ENCODE data around the gene SSUH2. TPM values are rescaled to one million over a fixed set of nuclear protein-coding genes. Genes with fewer than 3 reads are reported as not detected.

Gene SSUH2
- total and polyA plus RNA-seq, 2 of the 4 experiments (the other 2 are of a cell fraction): 0.10 TPM; not detected in 1

DNA sequence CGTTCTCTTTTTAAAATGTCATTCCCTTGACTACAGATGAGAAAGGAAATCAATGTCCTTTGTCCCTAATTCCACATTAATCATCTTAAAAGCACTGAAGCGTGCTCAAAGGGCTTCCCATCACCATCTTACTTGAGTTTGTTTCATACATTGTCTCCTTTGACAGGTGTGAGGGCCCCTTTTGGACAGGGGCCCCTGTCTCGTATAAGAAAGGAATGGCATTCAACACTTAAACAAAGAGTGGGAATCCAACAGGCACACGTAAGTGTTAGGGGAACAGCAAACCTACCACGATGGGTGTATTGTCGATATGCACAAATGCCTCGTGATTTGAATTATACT lies 5.0 kb downstream of the SSUH2 start:
- no peak overlapping the region for H3K23ac ChIP-seq (ENCODE audit: low read depth, low read length)
- no peak overlapping the region for H2AK5ac ChIP-seq (ENCODE audit: low read depth, low read length)
- no peak overlapping the region for H2AK9ac ChIP-seq (replicated peaks; ENCODE audit: low read depth, low read length, poor library complexity)
- H3K79me1 ChIP-seq (ENCODE audit: low read depth in 1 of 2, low read length in 2 of 2): no peaks in the 10 kb centered on the region
- no peak overlapping the region for H3K14ac ChIP-seq (replicated peaks; ENCODE audit: low read depth, low read length)
- no peak for TF ChIP-seq MAFK (IDR thresholded peaks at IDR 0.05; ENCODE audit: low read depth, low read length)
- no peak for TF ChIP-seq MAZ (IDR thresholded peaks at IDR 0.05; ENCODE audit: borderline replicate concordance, low read depth, low read length)
- no peak for TF ChIP-seq RFX5 (IDR thresholded peaks at IDR 0.05; ENCODE audit: low read depth, low read length)
- no peak for TF ChIP-seq RCOR1 (IDR thresholded peaks at IDR 0.05; ENCODE audit: insufficient replicate concordance, low read length)
- no peak for TF ChIP-seq BHLHE40 (IDR thresholded peaks at IDR 0.05; ENCODE audit: low read depth, low read length)
- no peak for TF ChIP-seq POLR2A (IDR thresholded peaks at IDR 0.05; ENCODE audit: low read depth, low read length)
- TF ChIP-seq, protein P1, sequence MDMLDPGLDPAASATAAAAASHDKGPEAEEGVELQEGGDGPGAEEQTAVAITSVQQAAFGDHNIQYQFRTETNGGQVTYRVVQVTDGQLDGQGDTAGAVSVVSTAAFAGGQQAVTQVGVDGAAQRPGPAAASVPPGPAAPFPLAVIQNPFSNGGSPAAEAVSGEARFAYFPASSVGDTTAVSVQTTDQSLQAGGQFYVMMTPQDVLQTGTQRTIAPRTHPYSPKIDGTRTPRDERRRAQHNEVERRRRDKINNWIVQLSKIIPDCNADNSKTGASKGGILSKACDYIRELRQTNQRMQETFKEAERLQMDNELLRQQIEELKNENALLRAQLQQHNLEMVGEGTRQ (IDR thresholded peaks at IDR 0.05; ENCODE audit: low read depth, low read length): no peak
- no peaks in the 10 kb centered on the region for H3K9me1 ChIP-seq (ENCODE audit: insufficient read depth, low read length)
- H3K4me2 ChIP-seq (ENCODE audit: low read depth, low read length): no peak overlapping the region
- no peak overlapping the region for H3K4me3 ChIP-seq (ENCODE audit: insufficient read depth, low read depth, low read length)
- CTCF ChIA-PET: no interaction called here
- no peak for DNase-seq
- no peak overlapping the region for H4K91ac ChIP-seq (ENCODE audit: insufficient read depth, low read depth, low read length)
- no peak overlapping the region for H2BK15ac ChIP-seq (ENCODE audit: low read depth, low read length)
- peaks cover 7% of the 10 kb centered on the region for H3K9me3 ChIP-seq (ENCODE audit: control insufficient read depth, insufficient read depth, low read length)
- H3K27ac ChIP-seq (ENCODE audit: insufficient read depth, low read length): no peak overlapping the region
- intact Hi-C loops (cut with micrococcal nuclease): no loop called here
- dilution Hi-C loops (cut with HindIII; ENCODE audit: low sequenced_read_pairs, unreplicated experiment): no loop called here
- H4K20me1 ChIP-seq (ENCODE audit: insufficient read depth, low read length): no peaks in the 10 kb centered on the region
- in situ Hi-C loops (cut with MboI; ENCODE audit: low sequenced_read_pairs): no loop called here
- no peak overlapping the region for H2AFZ ChIP-seq (replicated peaks; ENCODE audit: low read length, poor library complexity)
- no peak overlapping the region for H2BK5ac ChIP-seq (ENCODE audit: low read depth, low read length, poor library complexity, severe bottlenecking)
- no peak overlapping the region for H3K18ac ChIP-seq (ENCODE audit: low read depth, low read length)
- POLR2A ChIA-PET (ENCODE audit: unreplicated experiment): no interaction called here
- H3K36me3 ChIP-seq (ENCODE audit: control insufficient read depth, insufficient read depth, low read length): no peaks in the 10 kb centered on the region
- H4K8ac ChIP-seq (ENCODE audit: low read depth in 2 of 2, low read length in 2 of 2): no peak overlapping the region
- peaks cover 36% of the 10 kb centered on the region for H3K27me3 ChIP-seq (ENCODE audit: control insufficient read depth, insufficient read depth, low read length)
- BruUV-seq (replicated peaks): no TSS peak
- no peak overlapping the region for H3K56ac ChIP-seq (ENCODE audit: extremely low read depth, insufficient read depth, low read length)
- H4K5ac ChIP-seq (ENCODE audit: low read depth, low read length): no peak overlapping the region
- no peak overlapping the region for H3K9ac ChIP-seq (ENCODE audit: low read depth, low read length)
- WGBS, 2 experiments (ENCODE audit: extremely low coverage in 2 of 2, insufficient read length in 1 of 2): 87% methylated on average over 4 of the region's 7 CpGs; no CpG with 5 or more reads in 1 of the 2 experiments
- H2BK20ac ChIP-seq (ENCODE audit: low read depth, low read length): no peak overlapping the region
- no peak for ATAC-seq (ENCODE audit: low read depth)
- H3K4me1 ChIP-seq (ENCODE audit: control insufficient read depth, insufficient read depth, low read length): no peaks in the 10 kb centered on the region
- H2BK120ac ChIP-seq (ENCODE audit: low read depth, low read length): no peak overlapping the region
- no peak overlapping the region for H3K4ac ChIP-seq (ENCODE audit: low read depth, low read length)
